ENCODE data around the gene PDZRN3. TPM values are rescaled to one million over a fixed set of nuclear protein-coding genes. Genes with fewer than 3 reads are reported as not detected.

Gene PDZRN3
- total RNA-seq, 1 donor from 2014 or later, result 16.0 TPM

- intact Hi-C loops (cut with DNase I), result no loop called here
Observed at GRCh38 chr3:73446467-73447110, 178.2 kb downstream of the PDZRN3 start.

GRCh38 chr3:73442886-73443285 is 181.9 kb downstream of the PDZRN3 start:
- H3K4me3 ChIP-seq, result no peak overlapping the region
- no peak for ATAC-seq
- no peak for DNase-seq

More at GRCh38 chr3:73446467-73447110, 178.2 kb downstream of the PDZRN3 start:
- peaks cover 6% of the 10 kb centered on the region for H3K4me1 ChIP-seq
- H3K9me3 ChIP-seq, result no peaks in the 10 kb centered on the region
- TF ChIP-seq CTCF (IDR thresholded peaks at IDR 0.05), result no peak
- H3K27me3 ChIP-seq (ENCODE audit: low read depth), result no peaks in the 10 kb centered on the region
- no peak overlapping the region for H3K4me3 ChIP-seq
- no peak for ATAC-seq
- DNase-seq, result no peak
- H3K36me3 ChIP-seq, result no peaks in the 10 kb centered on the region
- H3K27ac ChIP-seq, result no peak overlapping the region

GRCh38 chr3:73442152-73442551 is 182.6 kb downstream of the PDZRN3 start:
- intact Hi-C loops (cut with DNase I), result no loop called here
- DNase-seq, result no peak

More at GRCh38 chr3:73442886-73443285, 181.9 kb downstream of the PDZRN3 start:
- no peak overlapping the region for H3K27ac ChIP-seq
- no peaks in the 10 kb centered on the region for H3K36me3 ChIP-seq
- H3K9me3 ChIP-seq, result no peaks in the 10 kb centered on the region
- H3K27me3 ChIP-seq (ENCODE audit: low read depth), result no peaks in the 10 kb centered on the region
- H3K4me1 ChIP-seq, result no peaks in the 10 kb centered on the region
- intact Hi-C loops (cut with DNase I), result no loop called here
- TF ChIP-seq CTCF (IDR thresholded peaks at IDR 0.05), result no peak

GRCh38 chr3:73437828-73438227 is 186.9 kb downstream of the PDZRN3 start:
- no peak for TF ChIP-seq CTCF (IDR thresholded peaks at IDR 0.05)
- H3K36me3 ChIP-seq, result no peaks in the 10 kb centered on the region
- H3K4me3 ChIP-seq, result no peak overlapping the region
- no peaks in the 10 kb centered on the region for H3K27me3 ChIP-seq (ENCODE audit: low read depth)
- no peak for DNase-seq
- ATAC-seq, result no peak
- H3K27ac ChIP-seq, result no peak overlapping the region
- no peaks in the 10 kb centered on the region for H3K4me1 ChIP-seq
- no peaks in the 10 kb centered on the region for H3K9me3 ChIP-seq
- intact Hi-C loops (cut with DNase I), result no loop called here

More at GRCh38 chr3:73442152-73442551, 182.6 kb downstream of the PDZRN3 start:
- H3K27ac ChIP-seq, result no peak overlapping the region
- no peaks in the 10 kb centered on the region for H3K36me3 ChIP-seq
- H3K9me3 ChIP-seq, result no peaks in the 10 kb centered on the region
- ATAC-seq, result no peak
- no peak for TF ChIP-seq CTCF (IDR thresholded peaks at IDR 0.05)
- no peaks in the 10 kb centered on the region for H3K27me3 ChIP-seq (ENCODE audit: low read depth)
- no peak overlapping the region for H3K4me3 ChIP-seq
- H3K4me1 ChIP-seq, result no peaks in the 10 kb centered on the region

- no peak overlapping the region for H3K27ac ChIP-seq
- H3K9me3 ChIP-seq, result no peaks in the 10 kb centered on the region
- H3K4me3 ChIP-seq, result no peak overlapping the region
- intact Hi-C loops (cut with DNase I), result no loop called here
- no peak for TF ChIP-seq CTCF (IDR thresholded peaks at IDR 0.05)
- no peaks in the 10 kb centered on the region for H3K27me3 ChIP-seq (ENCODE audit: low read depth)
- H3K4me1 ChIP-seq, result peaks cover 7% of the 10 kb centered on the region
- DNase-seq (no peak), ATAC-seq (no peak)
- no peaks in the 10 kb centered on the region for H3K36me3 ChIP-seq
Observed at GRCh38 chr3:73435055-73435454, 189.7 kb downstream of the PDZRN3 start.
